SK-N-SH (cell line): Measurements from ENCODE around the gene NFRKB. TPM values are rescaled to one million over a fixed set of nuclear protein-coding genes. Genes with fewer than 3 reads are reported as not detected.

Experiments used
- CTCF ChIA-PET: fragments of 300-600, 350-600 bp; formaldehyde crosslinking; extraction: SDS; loops from one replicate; lab custom pipeline; 2021; lab: Yijun Ruan, JAX
- POLR2A ChIA-PET: fragments of 350-600 bp; sonication (Branson Sonifier 250); formaldehyde crosslinking; extraction: SDS; loops from one replicate; lab custom pipeline; 2020; ENCODE audit warnings: antibody characterized with exemption, inconsistent platforms; lab: Yijun Ruan, JAX
- DNase-seq: peaks from one replicate; pipeline ENCODE4 v3.0.0; 2012
- H2AFZ ChIP-seq: fragments of 200-600 bp; sonication (generic); 2 replicates; pipeline ENCODE4 v1.8.1; 2016; ENCODE audit warnings: antibody characterized with exemption, mild to moderate bottlenecking, low read depth
- H3F3A ChIP-seq: fragments of 200-600 bp; sonication (generic); replicated peaks from 2 replicates; pipeline ENCODE3; 2016; ENCODE audit warnings: antibody characterized with exemption, mild to moderate bottlenecking; ENCODE audit not compliant: insufficient read depth
- H3K27ac ChIP-seq, 2 experiments: fragments of 200-500 bp in 1 of 2; fragments of 200-600 bp in 1 of 2; sonication (Bioruptor generic) in 1 of 2; sonication (generic), shearing (Covaris generic) in 1 of 2; 2 replicates each; pipeline versions ENCODE4 v1.5.1 to v1.6.1; 2014 to 2016; ENCODE audit warnings: low read depth in 2 of 2, inconsistent platforms in 1 of 2, low read length in 1 of 2, mild to moderate bottlenecking in 1 of 2, mixed read lengths in 1 of 2
- H3K27me3 ChIP-seq: fragments of 200-600 bp; sonication (generic), shearing (Covaris generic); 2 replicates; pipeline ENCODE4 v1.6.1; 2016; ENCODE audit warnings: mixed run types; ENCODE audit not compliant: insufficient read depth
- H3K36me3 ChIP-seq, 2 experiments: fragments of 200-500 bp in 1 of 2; fragments of 200-600 bp in 1 of 2; sonication (Bioruptor generic) in 1 of 2; sonication (generic) in 1 of 2; replicated peaks in 1 of 2; 2 replicates each; pipeline versions ENCODE3 to v1.5.1; 2014 to 2016; ENCODE audit warnings: low read length in 1 of 2, mild to moderate bottlenecking in 1 of 2; ENCODE audit not compliant: insufficient read depth in 2 of 2, control insufficient read depth in 1 of 2
- H3K4me1 ChIP-seq, 2 experiments: fragments of 200-500 bp in 1 of 2; fragments of 200-600 bp in 1 of 2; sonication (Bioruptor generic) in 1 of 2; sonication (generic), shearing (Covaris generic) in 1 of 2; 2 replicates each; pipeline versions ENCODE4 v1.5.1 to v1.6.1; 2014 to 2016; ENCODE audit warnings: low read depth in 1 of 2, low read length in 1 of 2, mixed run types in 1 of 2; ENCODE audit not compliant: insufficient read depth in 2 of 2, control insufficient read depth in 1 of 2
- H3K4me2 ChIP-seq: fragments of 200-600 bp; sonication (generic), shearing (Covaris generic); 2 replicates; pipeline ENCODE4 v1.6.1; 2017; ENCODE audit warnings: mixed run types
- H3K4me3 ChIP-seq, 2 experiments: fragments of 200-500 bp in 1 of 2; fragments of 200-600 bp in 1 of 2; sonication (Bioruptor generic) in 1 of 2; sonication (generic), shearing (Covaris generic) in 1 of 2; 2 replicates each; pipeline versions ENCODE4 v1.5.1 to v1.8.1; 2014 to 2016; ENCODE audit warnings: low read depth in 2 of 2, inconsistent platforms in 1 of 2, low read length in 1 of 2, mild to moderate bottlenecking in 1 of 2, mixed read lengths in 1 of 2, moderate library complexity in 1 of 2
- H3K79me2 ChIP-seq: fragments of 200-600 bp; sonication (generic); 2 replicates; pipeline ENCODE4 v1.8.1; 2017; ENCODE audit warnings: mild to moderate bottlenecking; ENCODE audit not compliant: insufficient read depth
- H3K9ac ChIP-seq: fragments of 200-600 bp; sonication (generic); 2 replicates; pipeline ENCODE4 v1.6.1; 2017; ENCODE audit warnings: mixed run types
- H3K9me2 ChIP-seq: fragments of 200-600 bp; sonication (generic); 2 replicates; pipeline ENCODE4 v1.6.1; 2017; ENCODE audit warnings: mixed run types
- H3K9me3 ChIP-seq: fragments of 200-600 bp; sonication (generic); 2 replicates; pipeline ENCODE4 v1.6.1; 2017; ENCODE audit warnings: mixed run types, mild to moderate bottlenecking, moderate library complexity
- H4K20me1 ChIP-seq: fragments of 200-600 bp; sonication (generic); 2 replicates; pipeline ENCODE4 v1.6.1; 2017; ENCODE audit warnings: mild to moderate bottlenecking, mixed run types; ENCODE audit not compliant: insufficient read depth
- ELF1 ChIP-seq: IDR thresholded peaks from 2 replicates; pipeline ENCODE4 v1.4.0; 2012
- EP300 ChIP-seq, 2 experiments: IDR thresholded peaks; 2 replicates each; pipeline versions ENCODE4 v1.4.0 to v1.6.1; 2012; ENCODE audit warnings: borderline replicate concordance in 1 of 2, low read depth in 1 of 2, low read length in 1 of 2
- FOSL2 ChIP-seq: IDR thresholded peaks from 2 replicates; pipeline ENCODE4 v1.4.0; 2012; ENCODE audit warnings: low read depth, mild to moderate bottlenecking, moderate library complexity, borderline replicate concordance
- FOXM1 ChIP-seq: IDR thresholded peaks from 2 replicates; pipeline ENCODE4 v1.4.0; 2012; ENCODE audit warnings: low read depth, mild to moderate bottlenecking
- JUND ChIP-seq: IDR thresholded peaks from 2 replicates; pipeline ENCODE4 v1.4.0; 2012
- MEF2A ChIP-seq: IDR thresholded peaks from 2 replicates; pipeline ENCODE4 v1.4.0; 2012; ENCODE audit warnings: low read depth, borderline replicate concordance
- NFIC ChIP-seq: IDR thresholded peaks from 2 replicates; pipeline ENCODE4 v1.4.0; 2012; ENCODE audit warnings: borderline replicate concordance
- NRF1 ChIP-seq: IDR thresholded peaks from 2 replicates; pipeline ENCODE4 v1.6.1; 2012; ENCODE audit warnings: low read depth, mild to moderate bottlenecking, low read length
- RAD21 ChIP-seq: IDR thresholded peaks from 2 replicates; pipeline ENCODE4 v1.6.1; 2012; ENCODE audit warnings: mild to moderate bottlenecking, low read length
- RCOR1 ChIP-seq: fragments of 150-350 bp; IDR thresholded peaks from 2 replicates; pipeline ENCODE4 v1.6.1; 2017; ENCODE audit warnings: antibody characterized with exemption, low read length
- SIN3A ChIP-seq: IDR thresholded peaks from 2 replicates; pipeline ENCODE4 v1.6.1; 2012; ENCODE audit warnings: low read depth, mild to moderate bottlenecking, low read length, moderate library complexity, borderline replicate concordance
- TAF1 ChIP-seq: IDR thresholded peaks from 2 replicates; pipeline ENCODE4 v1.6.1; 2012; ENCODE audit warnings: low read depth, mild to moderate bottlenecking, low read length, moderate library complexity, borderline replicate concordance
- USF2 ChIP-seq: fragments of 150-350 bp; IDR thresholded peaks from 2 replicates; pipeline ENCODE4 v1.6.1; 2017; ENCODE audit warnings: antibody characterized with exemption, low read length, low read depth, borderline replicate concordance
- YY1 ChIP-seq: IDR thresholded peaks from 2 replicates; pipeline ENCODE4 v1.4.0; 2012; ENCODE audit warnings: low read depth, mild to moderate bottlenecking
- WGBS: methylation state at CpG from one replicate; pipeline ENCODE4 v1.1.6; 2017; ENCODE audit warnings: low lambda C conversion rate; 5-methylcytosine and 5-hydroxymethylcytosine counted together
- polyA plus RNA-seq, 3 experiments: library from polyadenylated mRNA; depleted of rRNA; stranded (reverse); fragments of >200 nt; gene quantifications; 2 replicates each; pipeline ENCODE4 v1.2.3, GENCODE V29; 2012
- TF ChIP-seq, protein P1 (sequence below): IDR thresholded peaks from 2 replicates; pipeline ENCODE4 v1.4.0; 2012; ENCODE audit warnings: low read depth
- TF ChIP-seq, protein P2 (sequence below): fragments of 150-350 bp; IDR thresholded peaks from 2 replicates; pipeline ENCODE4 v1.6.1; 2016; ENCODE audit warnings: mild to moderate bottlenecking, low read depth, low read length
- TF ChIP-seq, protein P3 (sequence below): IDR thresholded peaks from 2 replicates; pipeline ENCODE4; 2012

NFRKB gene
- polyA plus RNA-seq, 1 of the 3 experiments (the other 2 are of a cell fraction) = 13.5 TPM

DNA sequence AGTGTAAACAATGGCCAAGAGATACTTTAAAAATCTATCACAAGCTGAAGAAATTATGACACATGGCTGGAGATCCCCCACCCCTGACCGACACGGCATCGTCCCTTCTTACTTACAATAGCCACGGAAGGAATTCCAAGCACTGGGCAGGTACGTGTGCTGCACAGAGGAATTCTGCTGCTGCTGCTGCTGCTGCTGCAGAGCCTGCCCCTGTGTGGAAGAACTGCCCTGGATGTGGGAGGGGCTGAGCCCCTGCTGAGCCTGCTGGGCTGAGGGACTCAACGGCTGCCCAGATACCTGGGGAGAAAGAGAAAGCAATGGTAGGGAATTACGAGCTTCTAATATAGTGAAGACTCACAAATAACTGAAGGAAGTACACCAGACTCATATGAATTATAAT, 15.0 kb upstream of the NFRKB start:
- DNase-seq = no peak
- 96% methylated on average over 7 of the region's 7 CpGs for WGBS
- Histone ChIP-seq H3K79me2 (no peaks in the 10 kb centered on the region), H3K4me3 (no peak overlapping the region), H3K9ac (no peak overlapping the region), H3K27ac (no peak overlapping the region), H3K9me3 (no peaks in the 10 kb centered on the region), H3F3A (no peaks in the 10 kb centered on the region), H3K27me3 (no peaks in the 10 kb centered on the region), H4K20me1 (no peaks in the 10 kb centered on the region), H3K4me1 (no peaks in the 10 kb centered on the region; a peak in 1 of 4 replicates), H3K4me2 (no peak overlapping the region), H3K9me2 (no peaks in the 10 kb centered on the region), H2AFZ (no peak overlapping the region), H3K36me3 (peaks cover 12 to 22% of the 10 kb centered on the region in 2 experiments)
- POLR2A ChIA-PET = interaction anchor here (0.6 kb wide), 1 partner anchor 12 kb away, joined by 3 read pairs; no protein-coding TSS in a partner anchor
- TF ChIP-seq, protein P1, sequence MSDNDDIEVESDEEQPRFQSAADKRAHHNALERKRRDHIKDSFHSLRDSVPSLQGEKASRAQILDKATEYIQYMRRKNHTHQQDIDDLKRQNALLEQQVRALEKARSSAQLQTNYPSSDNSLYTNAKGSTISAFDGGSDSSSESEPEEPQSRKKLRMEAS = no peak
- TF ChIP-seq ELF1 (no peak), MEF2A (no peak), NRF1 (no peak), FOSL2 (no peak), TAF1 (no peak), EP300 (IDR thresholded peaks at IDR 0.05; ENCODE audit: borderline replicate concordance in 1 of 2, low read depth in 1 of 2, low read length in 1 of 2) (no peak), FOXM1 (no peak), RCOR1 (no peak), YY1 (no peak), USF2 (no peak)
- TF ChIP-seq, protein P2, sequence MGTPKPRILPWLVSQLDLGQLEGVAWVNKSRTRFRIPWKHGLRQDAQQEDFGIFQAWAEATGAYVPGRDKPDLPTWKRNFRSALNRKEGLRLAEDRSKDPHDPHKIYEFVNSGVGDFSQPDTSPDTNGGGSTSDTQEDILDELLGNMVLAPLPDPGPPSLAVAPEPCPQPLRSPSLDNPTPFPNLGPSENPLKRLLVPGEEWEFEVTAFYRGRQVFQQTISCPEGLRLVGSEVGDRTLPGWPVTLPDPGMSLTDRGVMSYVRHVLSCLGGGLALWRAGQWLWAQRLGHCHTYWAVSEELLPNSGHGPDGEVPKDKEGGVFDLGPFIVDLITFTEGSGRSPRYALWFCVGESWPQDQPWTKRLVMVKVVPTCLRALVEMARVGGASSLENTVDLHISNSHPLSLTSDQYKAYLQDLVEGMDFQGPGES = no peak
- CTCF ChIA-PET = interaction anchor here (1.3 to 1.7 kb wide), 2 partner anchors 13 to 221 kb away, joined by 4 to 8 read pairs; no protein-coding TSS in a partner anchor

DNA sequence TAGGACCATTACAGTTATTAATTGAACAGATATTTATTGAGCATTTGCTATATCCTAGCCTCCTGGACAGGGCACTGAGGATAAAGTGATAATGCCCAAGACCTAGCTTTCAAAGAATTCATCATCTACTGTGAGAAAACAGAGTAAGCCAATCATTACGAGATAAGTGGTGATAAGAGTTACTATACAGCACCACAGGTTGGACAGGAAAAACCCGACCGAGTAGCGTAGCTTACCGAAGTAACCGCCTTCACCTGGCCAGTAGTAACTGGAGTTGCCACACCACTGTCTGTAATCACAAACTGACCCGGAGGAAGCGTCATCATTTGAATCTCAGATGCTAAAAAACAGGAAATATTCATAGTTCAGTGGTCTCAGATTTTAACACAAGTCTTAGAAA, 10.0 kb upstream of the NFRKB start:
- Histone ChIP-seq H3F3A (no peaks in the 10 kb centered on the region), H4K20me1 (no peaks in the 10 kb centered on the region), H3K9me3 (no peaks in the 10 kb centered on the region), H3K27ac (no peak overlapping the region), H3K9ac (no peak overlapping the region)
- CTCF ChIA-PET = no interaction called here
- TF ChIP-seq RAD21 (no peak), JUND (no peak), SIN3A (no peak), MEF2A (no peak), FOSL2 (no peak), NFIC (no peak)
- TF ChIP-seq, protein P3, sequence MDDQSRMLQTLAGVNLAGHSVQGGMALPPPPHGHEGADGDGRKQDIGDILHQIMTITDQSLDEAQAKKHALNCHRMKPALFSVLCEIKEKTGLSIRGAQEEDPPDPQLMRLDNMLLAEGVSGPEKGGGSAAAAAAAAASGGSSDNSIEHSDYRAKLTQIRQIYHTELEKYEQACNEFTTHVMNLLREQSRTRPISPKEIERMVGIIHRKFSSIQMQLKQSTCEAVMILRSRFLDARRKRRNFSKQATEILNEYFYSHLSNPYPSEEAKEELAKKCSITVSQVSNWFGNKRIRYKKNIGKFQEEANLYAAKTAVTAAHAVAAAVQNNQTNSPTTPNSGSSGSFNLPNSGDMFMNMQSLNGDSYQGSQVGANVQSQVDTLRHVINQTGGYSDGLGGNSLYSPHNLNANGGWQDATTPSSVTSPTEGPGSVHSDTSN = no peak
- TF ChIP-seq, all 33 proteins: peak for 0
- no peaks in the 10 kb centered on the region for H3K79me2 ChIP-seq
- H3K4me2 ChIP-seq = no peak overlapping the region
- H3K4me1 ChIP-seq = no peaks in the 10 kb centered on the region
- POLR2A ChIA-PET = no interaction called here
- H3K36me3 ChIP-seq = peaks cover 22 to 31% of the 10 kb centered on the region in 2 experiments
- no peaks in the 10 kb centered on the region for H3K9me2 ChIP-seq
- WGBS = 98% methylated on average over 8 of the region's 8 CpGs
- no peaks in the 10 kb centered on the region for H3K27me3 ChIP-seq
- DNase-seq = no peak
- no peak overlapping the region for H3K4me3 ChIP-seq
- H2AFZ ChIP-seq = no peak overlapping the region
